GM12878 (cell line): Measurements from ENCODE around the gene CETP. TPM values are rescaled to one million over a fixed set of nuclear protein-coding genes. Genes with fewer than 3 reads are reported as not detected.

Experiments
- ATAC-seq: fragments of 200-7000 bp; cut with Tn5 transposase; 3 replicates; pipeline ENCODE4 v1.9.1; 2020; ENCODE audit warnings: mild to moderate bottlenecking, moderate library complexity
- BruUV-seq: library from RNA; stranded (reverse); fragments of 400-500 nt; replicated peaks from 2 replicates; lab custom pipeline; 2021; lab: Mats Ljungman, UMichigan
- CTCF ChIA-PET: fragments of 300-600 bp; sonication (Branson Sonifier 250); formaldehyde crosslinking; extraction: SDS; loops from one replicate; lab custom pipeline; 2021; ENCODE audit warnings: inconsistent platforms; lab: Yijun Ruan, JAX
- POLR2A ChIA-PET: fragments of 350-600 bp; formaldehyde crosslinking; extraction: SDS; loops from one replicate; lab custom pipeline; 2021; ENCODE audit warnings: inconsistent platforms; lab: Charles Lee
- RAD21 ChIA-PET: fragments of 300-600 bp; sonication (Branson Sonifier 250); formaldehyde crosslinking; loops from one replicate; lab custom pipeline; 2023; ENCODE audit warnings: antibody characterized with exemption; ENCODE audit not compliant: unreplicated experiment; lab: Charles Lee
- SMC1A ChIA-PET: fragments of 300-600 bp; sonication (Branson Sonifier 250); formaldehyde crosslinking; loops from one replicate; lab custom pipeline; 2023; ENCODE audit not compliant: unreplicated experiment, uncharacterized antibody; lab: Charles Lee
- DNase-seq: peaks from one replicate; pipeline ENCODE4 v3.0.0-alpha.2; 2011; ENCODE audit warnings: low read depth, low spot score
- FAIRE-seq: peaks from 3 replicates; lab custom pipeline; 2011; peaks lifted over from hg19 to GRCh38; lab: Jason Lieb, UNC
- H2AFZ ChIP-seq: 2 replicates; pipeline ENCODE4 v1.6.0; 2011; ENCODE audit warnings: low read depth, low read length, control low read depth; ENCODE audit not compliant: control insufficient read depth
- H3K27ac ChIP-seq: 2 replicates; pipeline ENCODE4 v1.5.1; 2011; ENCODE audit warnings: control low read depth; ENCODE audit not compliant: control insufficient read depth, insufficient read depth
- H3K27me3 ChIP-seq, 2 experiments: replicated peaks in 1 of 2; 2 replicates each; pipeline versions ENCODE4 v1.6.0 to v1.6.1; 2011; ENCODE audit warnings: low read length in 1 of 2; ENCODE audit not compliant: control insufficient read depth in 2 of 2, insufficient read depth in 2 of 2
- H3K36me3 ChIP-seq, 2 experiments: 2 replicates each; pipeline ENCODE4 v1.5.1; 2011; ENCODE audit warnings: low read length in 1 of 2; ENCODE audit not compliant: control insufficient read depth in 2 of 2, insufficient read depth in 2 of 2
- H3K4me1 ChIP-seq: 2 replicates; pipeline ENCODE4 v1.6.1; 2011; ENCODE audit warnings: mild to moderate bottlenecking, low read length, moderate library complexity, mixed read lengths; ENCODE audit not compliant: control insufficient read depth, insufficient read depth
- H3K4me2 ChIP-seq: 2 replicates; pipeline ENCODE4 v1.6.0; 2011; ENCODE audit warnings: control low read depth; ENCODE audit not compliant: control insufficient read depth, insufficient read depth
- H3K4me3 ChIP-seq: fragments of 200-600 bp; sonication (generic); 2 replicates; pipeline ENCODE4 v1.5.1; 2016
- H3K79me2 ChIP-seq: 2 replicates; pipeline ENCODE4 v1.6.0; 2011; ENCODE audit warnings: low read length; ENCODE audit not compliant: control insufficient read depth, insufficient read depth
- H3K9ac ChIP-seq: 2 replicates; pipeline ENCODE4 v1.8.0; 2011; ENCODE audit warnings: low read length, control low read depth, mixed read lengths; ENCODE audit not compliant: control insufficient read depth, insufficient read depth
- H3K9me3 ChIP-seq: replicated peaks from 3 replicates; pipeline ENCODE4 v1.5.1; 2011; ENCODE audit warnings: mild to moderate bottlenecking, low read length; ENCODE audit not compliant: control insufficient read depth, insufficient read depth
- H4K20me1 ChIP-seq: 2 replicates; pipeline ENCODE4 v1.6.0; 2011; ENCODE audit not compliant: control insufficient read depth, insufficient read depth
- CBFB ChIP-seq: IDR thresholded peaks from 2 replicates; pipeline ENCODE4 v1.6.1; 2016; ENCODE audit warnings: antibody characterized with exemption, low read depth
- CREM ChIP-seq: IDR thresholded peaks from 2 replicates; pipeline ENCODE4 v1.6.1; 2014; ENCODE audit warnings: antibody characterized with exemption, low read depth
- EZH2 ChIP-seq: IDR thresholded peaks from 2 replicates; pipeline ENCODE4 v1.6.1; 2012; ENCODE audit warnings: low read depth, mild to moderate bottlenecking, control low read depth, inconsistent platforms, low read length, borderline replicate concordance; ENCODE audit not compliant: control insufficient read depth
- HDGF ChIP-seq: fragments of 450-650 bp; IDR thresholded peaks from 2 replicates; pipeline ENCODE4 v1.6.1; 2016; ENCODE audit warnings: antibody characterized with exemption
- IKZF1 ChIP-seq: fragments of 450-650 bp; conservative IDR thresholded peaks from 2 replicates; pipeline ENCODE4 v1.6.1; 2017; ENCODE audit warnings: antibody characterized with exemption, mild to moderate bottlenecking
- IKZF2 ChIP-seq, 2 experiments: fragments of 450-650 bp; IDR thresholded peaks; 2 replicates each; pipeline ENCODE4 v1.6.1; 2017; ENCODE audit warnings: mild to moderate bottlenecking in 2 of 2, moderate library complexity in 2 of 2
- NR2F1 ChIP-seq: fragments of 450-650 bp; conservative IDR thresholded peaks from 2 replicates; pipeline ENCODE4 v1.6.1; 2017; ENCODE audit warnings: mild to moderate bottlenecking
- SUPT20H ChIP-seq: IDR thresholded peaks from 2 replicates; pipeline ENCODE4 v1.6.1; 2011; ENCODE audit warnings: low read depth, mild to moderate bottlenecking, low read length, moderate library complexity, borderline replicate concordance; ENCODE audit not compliant: control insufficient read depth
- WRNIP1 ChIP-seq: IDR thresholded peaks from 2 replicates; pipeline ENCODE4 v1.6.1; 2011; ENCODE audit warnings: low read depth, low read length, improper control_type of control experiment, borderline replicate concordance
- WGBS: methylation state at CpG from one replicate; pipeline ENCODE4 v1.1.6; 2016; ENCODE audit warnings: low lambda C conversion rate; ENCODE audit not compliant: insufficient replicate concordance, insufficient coverage; ENCODE audit errors: missing lambda C conversion rate; 5-methylcytosine and 5-hydroxymethylcytosine counted together
- in situ Hi-C: fragments of 300-500 bp; cut with MboI; formaldehyde crosslinking; loops from 9 replicates; pipeline ENCODE4 v1.14.3; 2018; ENCODE audit warnings: mixed read lengths
- intact Hi-C: fragments of 100-400 bp; cut with micrococcal nuclease; formaldehyde crosslinking; loops from one replicate; pipeline ENCODE4 v1.14.2; 2022; ENCODE audit not compliant: unreplicated experiment
- polyA plus RNA-seq, 11 experiments: library from polyadenylated mRNA; depleted of rRNA in 4 of 11; unstranded in 6 of 11; stranded (reverse) in 5 of 11; fragments of >200 nt; fragmentation: Nextera tagmentation in 4 of 11; fragmentation: Illumina TruSeq in 1 of 11; extraction: Ambion mirVana in 4 of 11; extraction: Trizol in 1 of 11; gene quantifications; 1 replicate in 1 of 11; 2 replicates in 10 of 11; pipeline versions ENCODE4 v1.2.1 to v1.2.3, GENCODE V29; 2011 to 2016; ENCODE audit warnings: inconsistent platforms in 2 of 11, missing spikeins in 2 of 11, low read depth in 1 of 11
- total RNA-seq, 4 experiments: library from RNA; depleted of rRNA in 3 of 4; stranded (reverse); fragments of >200 nt in 3 of 4; fragmentation: Illumina TruSeq in 1 of 4; extraction: Trizol in 1 of 4; gene quantifications; 2 replicates each; pipeline versions ENCODE4 v1.2.1 to v1.2.3, GENCODE V29; 2013 to 2021
- TF ChIP-seq, protein P1 (sequence below): fragments of 450-650 bp; IDR thresholded peaks from 2 replicates; pipeline ENCODE4 v1.6.1; 2017; ENCODE audit warnings: mild to moderate bottlenecking, moderate library complexity
- TF ChIP-seq, protein P2 (sequence below): fragments of 450-650 bp; IDR thresholded peaks from 2 replicates; pipeline ENCODE4 v1.6.1; 2017; ENCODE audit warnings: low read depth, mild to moderate bottlenecking, moderate library complexity

CETP gene
- total and polyA plus RNA-seq, 10 of the 15 experiments (the other 5 are each of a cell fraction or from before 2014, with no cell fraction given): 1.2 to 6.4 (median 2.1) TPM

DNA sequence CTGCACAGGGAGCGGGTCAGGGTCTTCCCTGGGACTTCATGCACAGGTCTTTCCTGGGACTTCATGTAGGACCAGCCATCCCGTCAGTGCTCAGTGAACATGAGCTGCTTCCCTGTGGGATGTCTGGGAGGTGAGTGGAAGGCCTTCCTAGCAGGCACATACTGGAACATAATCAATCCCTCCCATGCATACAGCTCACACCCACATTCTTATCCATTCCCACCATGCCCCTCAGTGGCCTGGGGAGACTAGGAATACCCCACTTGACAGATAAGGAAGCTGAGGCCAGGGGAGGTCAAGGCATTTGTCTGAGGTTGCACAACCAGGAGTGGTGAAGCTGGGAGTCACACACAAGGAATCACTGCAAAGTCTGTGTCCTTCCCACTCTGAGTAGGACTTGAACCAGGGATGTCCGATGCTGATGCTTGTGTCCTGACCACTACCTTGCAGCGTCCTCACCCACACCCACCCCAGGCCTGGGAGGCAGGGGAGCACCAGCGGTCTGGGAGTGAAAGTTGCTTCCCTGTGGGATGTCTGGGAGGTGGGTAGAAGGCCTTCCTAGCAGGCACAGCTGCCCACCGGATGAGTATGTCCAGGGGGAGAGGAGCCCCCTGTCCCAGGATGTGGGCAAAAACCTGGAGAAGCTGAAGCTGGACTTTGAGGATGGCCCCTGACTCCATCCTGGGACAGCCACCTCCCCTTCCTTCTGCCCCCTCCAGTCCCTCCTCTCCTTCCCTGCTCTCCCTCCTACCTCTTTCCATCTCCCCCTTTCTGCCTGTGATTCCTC lies 26.6 kb downstream of the CETP start:
- TF ChIP-seq CREM: no peak
- TF ChIP-seq, protein P1, sequence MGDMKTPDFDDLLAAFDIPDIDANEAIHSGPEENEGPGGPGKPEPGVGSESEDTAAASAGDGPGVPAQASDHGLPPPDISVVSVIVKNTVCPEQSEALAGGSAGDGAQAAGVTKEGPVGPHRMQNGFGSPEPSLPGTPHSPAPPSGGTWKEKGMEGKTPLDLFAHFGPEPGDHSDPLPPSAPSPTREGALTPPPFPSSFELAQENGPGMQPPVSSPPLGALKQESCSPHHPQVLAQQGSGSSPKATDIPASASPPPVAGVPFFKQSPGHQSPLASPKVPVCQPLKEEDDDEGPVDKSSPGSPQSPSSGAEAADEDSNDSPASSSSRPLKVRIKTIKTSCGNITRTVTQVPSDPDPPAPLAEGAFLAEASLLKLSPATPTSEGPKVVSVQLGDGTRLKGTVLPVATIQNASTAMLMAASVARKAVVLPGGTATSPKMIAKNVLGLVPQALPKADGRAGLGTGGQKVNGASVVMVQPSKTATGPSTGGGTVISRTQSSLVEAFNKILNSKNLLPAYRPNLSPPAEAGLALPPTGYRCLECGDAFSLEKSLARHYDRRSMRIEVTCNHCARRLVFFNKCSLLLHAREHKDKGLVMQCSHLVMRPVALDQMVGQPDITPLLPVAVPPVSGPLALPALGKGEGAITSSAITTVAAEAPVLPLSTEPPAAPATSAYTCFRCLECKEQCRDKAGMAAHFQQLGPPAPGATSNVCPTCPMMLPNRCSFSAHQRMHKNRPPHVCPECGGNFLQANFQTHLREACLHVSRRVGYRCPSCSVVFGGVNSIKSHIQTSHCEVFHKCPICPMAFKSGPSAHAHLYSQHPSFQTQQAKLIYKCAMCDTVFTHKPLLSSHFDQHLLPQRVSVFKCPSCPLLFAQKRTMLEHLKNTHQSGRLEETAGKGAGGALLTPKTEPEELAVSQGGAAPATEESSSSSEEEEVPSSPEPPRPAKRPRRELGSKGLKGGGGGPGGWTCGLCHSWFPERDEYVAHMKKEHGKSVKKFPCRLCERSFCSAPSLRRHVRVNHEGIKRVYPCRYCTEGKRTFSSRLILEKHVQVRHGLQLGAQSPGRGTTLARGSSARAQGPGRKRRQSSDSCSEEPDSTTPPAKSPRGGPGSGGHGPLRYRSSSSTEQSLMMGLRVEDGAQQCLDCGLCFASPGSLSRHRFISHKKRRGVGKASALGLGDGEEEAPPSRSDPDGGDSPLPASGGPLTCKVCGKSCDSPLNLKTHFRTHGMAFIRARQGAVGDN: 0 out of 2 replicates have a peak, but pooled peaks have one; percentile 14
- peak in 1 of 2 experiments; percentile 20; a peak in 1 of 4 replicates for TF ChIP-seq IKZF2 (IDR thresholded peaks at IDR 0.05)
- TF ChIP-seq SUPT20H: no peak
- no peak for TF ChIP-seq EZH2
- peak; percentile 88; the same call in 1 of the 2 replicates for TF ChIP-seq WRNIP1
- TF ChIP-seq, protein P2, sequence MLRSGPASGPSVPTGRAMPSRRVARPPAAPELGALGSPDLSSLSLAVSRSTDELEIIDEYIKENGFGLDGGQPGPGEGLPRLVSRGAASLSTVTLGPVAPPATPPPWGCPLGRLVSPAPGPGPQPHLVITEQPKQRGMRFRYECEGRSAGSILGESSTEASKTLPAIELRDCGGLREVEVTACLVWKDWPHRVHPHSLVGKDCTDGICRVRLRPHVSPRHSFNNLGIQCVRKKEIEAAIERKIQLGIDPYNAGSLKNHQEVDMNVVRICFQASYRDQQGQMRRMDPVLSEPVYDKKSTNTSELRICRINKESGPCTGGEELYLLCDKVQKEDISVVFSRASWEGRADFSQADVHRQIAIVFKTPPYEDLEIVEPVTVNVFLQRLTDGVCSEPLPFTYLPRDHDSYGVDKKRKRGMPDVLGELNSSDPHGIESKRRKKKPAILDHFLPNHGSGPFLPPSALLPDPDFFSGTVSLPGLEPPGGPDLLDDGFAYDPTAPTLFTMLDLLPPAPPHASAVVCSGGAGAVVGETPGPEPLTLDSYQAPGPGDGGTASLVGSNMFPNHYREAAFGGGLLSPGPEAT: 0 out of 2 replicates have a peak, but pooled peaks have one; percentile 10
- peak; percentile 57; the same call in 1 of the 2 replicates for TF ChIP-seq IKZF1
- TF ChIP-seq CBFB: no peak
- no peak; the same call in 1 of the 2 replicates for TF ChIP-seq HDGF
- peak; percentile 25; the same call in 1 of the 2 replicates for TF ChIP-seq NR2F1
- TF ChIP-seq, all 136 proteins: peak for 6
- FAIRE-seq (no peak), ATAC-seq (peak; percentile 1), DNase-seq (no peak)
- in situ Hi-C loops: no loop called here
- Histone ChIP-seq H3K4me3 (peak overlapping the region; percentile 79), H3K27ac (peak overlapping the region; percentile 88), H3K4me2 (peak overlapping the region; percentile 98), H2AFZ (no peak overlapping the region), H3K79me2 (peaks cover 63% of the 10 kb centered on the region), H3K9me3 (no peaks in the 10 kb centered on the region), H3K27me3 (no peaks in the 10 kb centered on the region), H4K20me1 (no peaks in the 10 kb centered on the region), H3K4me1 (peaks cover 33% of the 10 kb centered on the region), H3K9ac (peak overlapping the region; percentile 88), H3K36me3 (no peaks in the 10 kb centered on the region)
- 38% methylated on average over 6 of the region's 6 CpGs for WGBS
- BruUV-seq: no TSS peak
- ChIA-PET RAD21 (interaction anchor here (0.7 to 22.4 kb wide), 6 partner anchors 10 to 57 kb away, joined by 3 to 473 read pairs (median 42); partner anchors contain the start of gene CETP), SMC1A (interaction anchor here (0.8 to 31.6 kb wide), 8 partner anchors 8 to 132 kb away, joined by 3 to 604 read pairs (median 18); partner anchors contain the start of gene CETP), POLR2A (interaction anchor here (1.0 to 15.9 kb wide), 8 partner anchors 8 to 62 kb away, joined by 4 to 343 read pairs (median 48); no protein-coding TSS in a partner anchor), CTCF (interaction anchor here (0.8 to 19.4 kb wide), 12 partner anchors 7 to 105 kb away, joined by 3 to 420 read pairs (median 6); partner anchors contain the start of gene CETP)
- intact Hi-C loops: no loop called here
